Measurements from ENCODE around the gene PUDP.

GRCh38 chrX:7192871-7193270 is 44.9 kb upstream of the PUDP start:
- TF ChIP-seq JUND (IDR thresholded peaks at IDR 0.05) (no peak), EGR1 (IDR thresholded peaks at IDR 0.05; ENCODE audit: low read depth in 2 of 2) (no peak), REST (IDR thresholded peaks at IDR 0.05) (no peak), CTCF (IDR thresholded peaks at IDR 0.05; ENCODE audit: low read depth, low read length, missing input control) (no peak), RAD21 (IDR thresholded peaks at IDR 0.05) (no peak), YY1 (IDR thresholded peaks at IDR 0.05) (no peak), MAX (IDR thresholded peaks at IDR 0.05) (no peak), ZBTB33 (IDR thresholded peaks at IDR 0.05) (no peak), GABPA (IDR thresholded peaks at IDR 0.05 in 1 of 2, conservative IDR thresholded peaks at IDR 0.05 in 1 of 2) (no peak), ATF3 (IDR thresholded peaks at IDR 0.05) (no peak), TAF1 (conservative IDR thresholded peaks at IDR 0.05) (no peak)

Measured in liver (tissue), 3 donors.